GM06990 (cell line): ENCODE data around the gene SMIM10L1.

Experiments used
- DNase-seq: peaks from one replicate; pipeline ENCODE4 v3.0.0-alpha.2; 2011; ENCODE audit not compliant: insufficient read length; ENCODE audit errors: extremely low read depth
- H3K27me3 ChIP-seq: replicated peaks from 2 replicates; pipeline ENCODE4 v1.6.0; 2011; ENCODE audit warnings: low read length; ENCODE audit not compliant: control insufficient read depth, insufficient read depth
- H3K36me3 ChIP-seq: 2 replicates; pipeline ENCODE4 v1.5.1; 2011; ENCODE audit warnings: low read length; ENCODE audit not compliant: control insufficient read depth, insufficient read depth
- H3K4me3 ChIP-seq: replicated peaks from 2 replicates; pipeline ENCODE4 v1.5.1; 2011; ENCODE audit warnings: low read depth, mild to moderate bottlenecking, control low read depth, low read length
- TF ChIP-seq, protein P1 (sequence below): IDR thresholded peaks from 2 replicates; pipeline ENCODE4 v1.5.1; 2011; ENCODE audit warnings: low read length, control low read depth, mild to moderate bottlenecking, inconsistent platforms; ENCODE audit not compliant: insufficient read depth, poor library complexity, severe bottlenecking

Gene SMIM10L1

DNA sequence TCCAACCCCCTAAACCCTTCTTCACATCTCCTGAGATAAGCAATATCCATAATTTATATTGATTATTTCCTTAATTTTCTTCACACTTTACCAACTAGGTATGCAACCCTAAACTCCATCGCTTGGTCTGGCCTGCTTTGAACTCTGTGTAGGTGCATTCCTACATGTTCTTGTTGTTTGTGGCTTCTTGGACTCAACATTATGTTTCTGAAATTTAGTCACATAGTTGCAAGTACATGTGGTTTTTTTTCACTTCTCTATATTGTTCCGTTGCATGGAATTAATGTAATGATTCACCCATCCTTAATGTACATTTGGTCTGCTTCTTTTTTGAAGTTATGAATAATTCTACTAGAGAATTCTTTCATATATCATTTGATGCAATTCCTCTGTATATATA is 34.9 kb upstream of the SMIM10L1 start:
- TF ChIP-seq, protein P1, sequence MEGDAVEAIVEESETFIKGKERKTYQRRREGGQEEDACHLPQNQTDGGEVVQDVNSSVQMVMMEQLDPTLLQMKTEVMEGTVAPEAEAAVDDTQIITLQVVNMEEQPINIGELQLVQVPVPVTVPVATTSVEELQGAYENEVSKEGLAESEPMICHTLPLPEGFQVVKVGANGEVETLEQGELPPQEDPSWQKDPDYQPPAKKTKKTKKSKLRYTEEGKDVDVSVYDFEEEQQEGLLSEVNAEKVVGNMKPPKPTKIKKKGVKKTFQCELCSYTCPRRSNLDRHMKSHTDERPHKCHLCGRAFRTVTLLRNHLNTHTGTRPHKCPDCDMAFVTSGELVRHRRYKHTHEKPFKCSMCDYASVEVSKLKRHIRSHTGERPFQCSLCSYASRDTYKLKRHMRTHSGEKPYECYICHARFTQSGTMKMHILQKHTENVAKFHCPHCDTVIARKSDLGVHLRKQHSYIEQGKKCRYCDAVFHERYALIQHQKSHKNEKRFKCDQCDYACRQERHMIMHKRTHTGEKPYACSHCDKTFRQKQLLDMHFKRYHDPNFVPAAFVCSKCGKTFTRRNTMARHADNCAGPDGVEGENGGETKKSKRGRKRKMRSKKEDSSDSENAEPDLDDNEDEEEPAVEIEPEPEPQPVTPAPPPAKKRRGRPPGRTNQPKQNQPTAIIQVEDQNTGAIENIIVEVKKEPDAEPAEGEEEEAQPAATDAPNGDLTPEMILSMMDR, result no peak
- H3K36me3 ChIP-seq, result no peaks in the 10 kb centered on the region
- no peaks in the 10 kb centered on the region for H3K27me3 ChIP-seq
- no peak for DNase-seq
- no peak overlapping the region for H3K4me3 ChIP-seq

DNA sequence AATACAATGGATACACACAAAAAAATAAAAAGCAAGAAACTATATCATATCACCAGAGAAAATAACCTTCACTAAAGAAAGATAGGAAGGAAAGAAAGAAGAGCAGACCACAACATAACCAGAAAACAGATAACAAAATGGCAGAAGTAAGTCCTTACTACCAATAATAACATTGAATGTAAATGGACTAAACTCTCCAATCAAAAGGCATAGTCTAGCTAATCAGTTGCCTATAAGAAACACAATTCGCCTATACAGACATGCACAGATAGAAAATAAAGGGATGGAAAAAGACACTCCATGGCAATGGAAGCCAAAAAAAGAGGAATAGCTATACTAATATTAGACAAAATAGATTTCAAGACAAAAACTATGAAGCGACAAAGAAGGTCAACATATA is 27.6 kb upstream of the SMIM10L1 start:
- TF ChIP-seq, protein P1, result no peak
- no peaks in the 10 kb centered on the region for H3K27me3 ChIP-seq
- no peak overlapping the region for H3K4me3 ChIP-seq
- no peaks in the 10 kb centered on the region; the same call in 1 of the 2 replicates for H3K36me3 ChIP-seq
- DNase-seq, result no peak

DNA sequence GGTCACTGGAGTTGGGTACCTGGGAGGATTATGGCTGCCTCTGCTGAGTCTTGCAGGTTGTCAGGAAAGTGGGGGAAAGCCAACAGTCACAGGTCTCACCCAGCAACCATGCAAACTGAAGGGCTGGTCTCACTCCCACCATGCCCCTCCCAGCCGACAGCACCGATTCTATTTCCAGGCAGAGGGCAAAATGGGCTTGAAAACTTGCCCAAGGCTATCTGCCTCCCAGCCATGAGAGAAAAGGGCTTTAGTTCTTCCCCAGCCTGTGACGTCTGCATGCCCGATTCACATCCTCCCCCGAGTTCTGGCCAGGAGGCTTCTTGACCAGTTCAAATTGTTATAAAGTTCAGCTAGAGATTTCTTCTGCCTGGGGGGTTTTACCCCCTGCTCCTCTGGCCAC is 26.7 kb upstream of the SMIM10L1 start:
- no peak for DNase-seq
- TF ChIP-seq, protein P1, result no peak
- H3K36me3 ChIP-seq, result no peaks in the 10 kb centered on the region; the same call in 1 of the 2 replicates
- no peaks in the 10 kb centered on the region for H3K27me3 ChIP-seq
- no peak overlapping the region for H3K4me3 ChIP-seq

DNA sequence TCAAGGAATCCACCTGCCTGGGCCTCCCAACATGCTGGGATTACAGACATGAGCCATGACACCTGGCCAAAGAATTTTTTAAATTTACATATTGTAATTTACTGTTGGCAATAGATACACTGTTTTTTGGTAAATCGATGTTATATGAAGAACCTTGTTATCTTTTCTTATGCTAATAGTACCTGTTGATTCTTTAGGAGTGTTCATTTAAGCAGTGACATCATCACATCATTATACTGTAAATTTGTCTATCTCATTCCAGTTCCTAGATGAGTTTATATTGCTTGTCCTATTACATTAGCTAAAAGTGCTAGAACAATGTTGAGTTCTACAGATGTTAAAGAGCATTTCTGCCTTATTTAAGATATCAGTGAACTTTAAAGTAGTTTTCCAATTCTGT is 23.6 kb upstream of the SMIM10L1 start:
- no peaks in the 10 kb centered on the region; the same call in 1 of the 2 replicates for H3K36me3 ChIP-seq
- no peak overlapping the region for H3K4me3 ChIP-seq
- H3K27me3 ChIP-seq, result no peaks in the 10 kb centered on the region
- no peak for DNase-seq
- TF ChIP-seq, protein P1, result no peak

DNA sequence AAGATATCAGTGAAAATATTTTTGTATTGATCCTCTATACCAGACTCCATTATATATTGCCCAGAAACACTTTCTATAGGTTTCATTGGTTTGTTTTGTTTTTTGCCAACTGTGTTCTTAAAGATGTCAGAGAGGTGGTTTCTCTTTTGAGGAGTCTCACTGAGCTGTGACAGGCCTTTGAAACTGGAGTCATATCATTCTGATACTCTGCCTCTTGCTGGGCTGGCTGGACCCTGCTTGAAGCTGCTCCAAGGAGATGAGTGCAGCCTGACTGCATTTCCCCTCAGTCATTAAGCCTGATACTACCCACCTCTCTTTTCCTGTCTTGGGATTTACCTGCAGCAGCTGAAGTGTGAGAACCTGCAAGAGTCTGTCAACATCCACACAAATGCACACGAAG is 20.2 kb upstream of the SMIM10L1 start:
- H3K27me3 ChIP-seq, result no peaks in the 10 kb centered on the region
- no peaks in the 10 kb centered on the region for H3K36me3 ChIP-seq
- H3K4me3 ChIP-seq, result no peak overlapping the region
- no peak for DNase-seq
- TF ChIP-seq, protein P1, result no peak

DNA sequence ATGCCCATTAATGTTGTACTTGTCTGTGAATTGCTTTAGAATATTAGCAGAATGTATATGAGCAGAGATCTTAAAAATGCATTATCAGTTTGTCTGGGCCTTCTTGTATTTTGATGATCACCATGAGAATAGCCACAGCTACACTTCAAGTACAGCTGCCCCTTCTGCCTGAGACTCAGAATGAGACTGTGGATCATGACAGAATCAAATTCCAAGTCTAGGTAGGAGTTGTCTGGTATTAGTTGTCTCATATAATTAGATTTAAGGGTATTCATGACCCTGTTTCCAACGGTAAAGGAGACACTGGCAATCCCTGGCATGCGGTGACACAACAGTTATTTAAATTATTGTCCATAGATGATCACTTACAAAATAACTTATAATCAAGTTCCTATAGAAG is 18.3 kb upstream of the SMIM10L1 start:
- no peaks in the 10 kb centered on the region for H3K27me3 ChIP-seq
- no peaks in the 10 kb centered on the region for H3K36me3 ChIP-seq
- TF ChIP-seq, protein P1, result no peak
- no peak overlapping the region for H3K4me3 ChIP-seq
- no peak for DNase-seq
